ENCODE data around the gene ACTN4. TPM values are rescaled to one million over a fixed set of nuclear protein-coding genes. Genes with fewer than 3 reads are reported as not detected.
A peak's percentile ranks its signal among the peaks of the same experiment; 100 is the strongest.

ACTN4 gene
- total and polyA plus RNA-seq, 2 donors (not counting 3 experiments of a cell fraction or from before 2014, with no cell fraction given), result 313 to 748 TPM

- BruUV-seq (replicated peaks), result no TSS peak
- no peaks in the 10 kb centered on the region for H3K9me3 ChIP-seq (replicated peaks; ENCODE audit: control insufficient read depth, insufficient read depth, low read length)
- H2AFZ ChIP-seq (ENCODE audit: low read depth, low read length), result no peak overlapping the region
- DNase-seq (ENCODE audit: low read depth, low spot score) (no peak), FAIRE-seq (no peak)
- POLR2A ChIA-PET, result interaction anchor here (0.6 kb wide), 1 partner anchor 222 kb away, joined by 5 read pairs; no protein-coding TSS in a partner anchor
- intact Hi-C loops (cut with micrococcal nuclease), result no loop called here
- H4K20me1 ChIP-seq (replicated peaks; ENCODE audit: control insufficient read depth, extremely low read depth, insufficient read depth, low read length), result no peaks in the 10 kb centered on the region
- H3K9me1 ChIP-seq (replicated peaks; ENCODE audit: control insufficient read depth, extremely low read depth, insufficient read depth, low read length), result no peaks in the 10 kb centered on the region
- dilution Hi-C loops (cut with MboI; ENCODE audit: extremely low pct_ligation_motif_present, low sequenced_read_pairs), result no loop called here
- H3K9ac ChIP-seq (replicated peaks; ENCODE audit: extremely low read depth, insufficient read depth, low read length), result no peak overlapping the region
- no peaks in the 10 kb centered on the region for H3K4me1 ChIP-seq (ENCODE audit: control insufficient read depth, extremely low read depth, insufficient read depth, low read length)
- CTCF ChIA-PET, result interaction anchor here (0.7 to 0.8 kb wide), 2 partner anchors 25 to 82 kb away, joined by 3 read pairs; no protein-coding TSS in a partner anchor
- TF ChIP-seq FOS (IDR thresholded peaks at IDR 0.05; ENCODE audit: borderline replicate concordance, insufficient read depth, low read length), result no peak
- H3K36me3 ChIP-seq (ENCODE audit: control insufficient read depth in 2 of 2, extremely low read depth in 1 of 2, insufficient read depth in 2 of 2, low read length in 2 of 2), result peaks cover 26 to 76% of the 10 kb centered on the region in 2 experiments
- H3K79me2 ChIP-seq (ENCODE audit: control insufficient read depth, insufficient read depth, low read length), result peaks cover 7% of the 10 kb centered on the region
- no peak overlapping the region for H3K4me2 ChIP-seq (ENCODE audit: insufficient read depth, low read length)
- H3K4me3 ChIP-seq (replicated peaks in 1 of 3; ENCODE audit: insufficient read depth in 1 of 3, low read depth in 1 of 3, low read length in 3 of 3), result no peak overlapping the region
- H3K27me3 ChIP-seq (ENCODE audit: control insufficient read depth in 2 of 2, insufficient read depth in 2 of 2, low read length in 2 of 2), result no peaks in the 10 kb centered on the region
- no peak overlapping the region for H3K27ac ChIP-seq (ENCODE audit: insufficient read depth, low read depth, low read length)
Observed at GRCh38 chr19:38715555-38715954, 68.1 kb downstream of the ACTN4 start.

GRCh38 chr19:38717051-38717450 lies 69.6 kb downstream of the ACTN4 start:
- H3K27ac ChIP-seq (ENCODE audit: insufficient read depth, low read depth, low read length), result no peak overlapping the region
- no peaks in the 10 kb centered on the region for H3K4me1 ChIP-seq (ENCODE audit: control insufficient read depth, extremely low read depth, insufficient read depth, low read length)
- ChIA-PET CTCF (no interaction called here), POLR2A (no interaction called here)
- intact Hi-C loops (cut with micrococcal nuclease) (no loop called here), dilution Hi-C loops (cut with MboI; ENCODE audit: extremely low pct_ligation_motif_present, low sequenced_read_pairs) (no loop called here)
- no peak overlapping the region for H3K9ac ChIP-seq (replicated peaks; ENCODE audit: extremely low read depth, insufficient read depth, low read length)
- H3K27me3 ChIP-seq (ENCODE audit: control insufficient read depth in 2 of 2, insufficient read depth in 2 of 2, low read length in 2 of 2), result no peaks in the 10 kb centered on the region
- no peak overlapping the region for H3K4me2 ChIP-seq (ENCODE audit: insufficient read depth, low read length)
- FAIRE-seq, result no peak
- no peak for DNase-seq (ENCODE audit: low read depth, low spot score)
- no peaks in the 10 kb centered on the region for H4K20me1 ChIP-seq (replicated peaks; ENCODE audit: control insufficient read depth, extremely low read depth, insufficient read depth, low read length)
- TSS peak; percentile 6 for BruUV-seq (replicated peaks)
- no peak for TF ChIP-seq GATA2 (IDR thresholded peaks at IDR 0.05; ENCODE audit: insufficient read depth, insufficient read length, low read depth, low read length)
- no peak for TF ChIP-seq POLR2AphosphoS5 (IDR thresholded peaks at IDR 0.05; ENCODE audit: insufficient read depth, low read depth, low read length)
- TF ChIP-seq CTCF (IDR thresholded peaks at IDR 0.05; ENCODE audit: extremely low read depth in 1 of 2, insufficient read depth in 1 of 2, low read depth in 1 of 2, low read length in 2 of 2), result no peak
- no peak for TF ChIP-seq POLR2A (IDR thresholded peaks at IDR 0.05; ENCODE audit: low read depth, low read length)
- TF ChIP-seq JUN (IDR thresholded peaks at IDR 0.05; ENCODE audit: borderline replicate concordance, insufficient read depth, insufficient read length, low read depth), result no peak
- TF ChIP-seq EZH2 (IDR thresholded peaks at IDR 0.05; ENCODE audit: borderline replicate concordance, low read depth, low read length, severe bottlenecking), result no peak
- no peak for TF ChIP-seq MAX (IDR thresholded peaks at IDR 0.05; ENCODE audit: insufficient read depth, insufficient read length)
- no peak for TF ChIP-seq FOS (IDR thresholded peaks at IDR 0.05; ENCODE audit: borderline replicate concordance, insufficient read depth, low read length)
- no peak for TF ChIP-seq MYC (IDR thresholded peaks at IDR 0.05; ENCODE audit: low read depth, low read length)
- H3K4me3 ChIP-seq (replicated peaks in 1 of 3; ENCODE audit: insufficient read depth in 1 of 3, low read depth in 1 of 3, low read length in 3 of 3), result no peak overlapping the region
- H3K36me3 ChIP-seq (ENCODE audit: control insufficient read depth in 2 of 2, extremely low read depth in 1 of 2, insufficient read depth in 2 of 2, low read length in 2 of 2), result peaks cover 21 to 78% of the 10 kb centered on the region in 2 experiments
- no peaks in the 10 kb centered on the region for H3K9me3 ChIP-seq (replicated peaks; ENCODE audit: control insufficient read depth, insufficient read depth, low read length)
- no peak overlapping the region for H2AFZ ChIP-seq (ENCODE audit: low read depth, low read length)
- H3K79me2 ChIP-seq (ENCODE audit: control insufficient read depth, insufficient read depth, low read length), result peaks cover 5% of the 10 kb centered on the region
- no peaks in the 10 kb centered on the region for H3K9me1 ChIP-seq (replicated peaks; ENCODE audit: control insufficient read depth, extremely low read depth, insufficient read depth, low read length)
